ENCODE results near the gene COL17A1. TPM values are rescaled to one million over a fixed set of nuclear protein-coding genes. Genes with fewer than 3 reads are reported as not detected.

The COL17A1 gene
- total RNA-seq, 4 donors from 2014 or later = 0.12 to 10.7 (median 0.68) TPM

- ATAC-seq = no peak
- peaks cover 0 to 11% (median 0%) of the 10 kb centered on the region in 3 donors for H3K4me1 ChIP-seq
- H3K27me3 ChIP-seq = no peaks in the 10 kb centered on the region
- no peak overlapping the region for H3K4me3 ChIP-seq
- no peak overlapping the region for H3K27ac ChIP-seq
- H3K36me3 ChIP-seq = no peaks in the 10 kb centered on the region
- H3K9me3 ChIP-seq = no peaks in the 10 kb centered on the region
- WGBS, 2 donors (ENCODE audit: low coverage in 1 of 2) = 52 to 57% methylated on average over 1 of the region's 1 CpG
- no peak for TF ChIP-seq POLR2AphosphoS5 (IDR thresholded peaks at IDR 0.05)
- TF ChIP-seq EP300 (IDR thresholded peaks at IDR 0.05) = no peak
- TF ChIP-seq POLR2A (IDR thresholded peaks at IDR 0.05) = no peak
- TF ChIP-seq CTCF (IDR thresholded peaks at IDR 0.05) = peak in 2 of 4 experiments; percentile 8 to 19
These were observed 4.9 kb downstream of the COL17A1 start for GRCh38 chr10:104080762-104081161.

- Histone ChIP-seq H3K36me3 (no peaks in the 10 kb centered on the region), H3K27ac (no peak overlapping the region), H3K9me3 (no peaks in the 10 kb centered on the region), H3K4me1 (peaks cover 0 to 11% (median 0%) of the 10 kb centered on the region in 3 donors), H3K27me3 (no peaks in the 10 kb centered on the region), H3K4me3 (no peak overlapping the region)
- no peak for ATAC-seq
- 70% methylated on average over 1 of the region's 5 CpGs; no CpG with 5 or more reads in 1 of the 2 donors for WGBS, 2 donors (ENCODE audit: low coverage in 1 of 2)
- no peak for TF ChIP-seq POLR2A (IDR thresholded peaks at IDR 0.05)
These were observed 8.0 kb downstream of the COL17A1 start for GRCh38 chr10:104077663-104078151.

GRCh38 chr10:104077247-104077646, 8.4 kb downstream of the COL17A1 start:
- H3K4me3 ChIP-seq = no peak overlapping the region
- no peak for ATAC-seq
- WGBS, 2 donors (ENCODE audit: low coverage in 1 of 2) = 50% methylated on average over 1 of the region's 3 CpGs; no CpG with 5 or more reads in 1 of the 2 donors
- H3K4me1 ChIP-seq = peaks cover 0 to 10% (median 0%) of the 10 kb centered on the region in 3 donors
- no peaks in the 10 kb centered on the region for H3K36me3 ChIP-seq
- no peak overlapping the region for H3K27ac ChIP-seq
- no peak for TF ChIP-seq CTCF (IDR thresholded peaks at IDR 0.05)
- TF ChIP-seq POLR2AphosphoS5 (IDR thresholded peaks at IDR 0.05) = no peak
- TF ChIP-seq POLR2A (IDR thresholded peaks at IDR 0.05) = no peak
- TF ChIP-seq EP300 (IDR thresholded peaks at IDR 0.05) = no peak
- no peaks in the 10 kb centered on the region for H3K9me3 ChIP-seq
- peaks cover under 1% of the 10 kb centered on the region for H3K27me3 ChIP-seq

GRCh38 chr10:104076743-104077160, 8.9 kb downstream of the COL17A1 start:
- no peaks in the 10 kb centered on the region for H3K36me3 ChIP-seq
- peaks cover 4% of the 10 kb centered on the region for H3K27me3 ChIP-seq
- H3K4me1 ChIP-seq = peaks cover 0 to 7% (median 0%) of the 10 kb centered on the region in 3 donors
- TF ChIP-seq POLR2AphosphoS5 (IDR thresholded peaks at IDR 0.05) = no peak
- no peak for TF ChIP-seq EP300 (IDR thresholded peaks at IDR 0.05)
- TF ChIP-seq POLR2A (IDR thresholded peaks at IDR 0.05) = no peak
- no peak for TF ChIP-seq CTCF (IDR thresholded peaks at IDR 0.05)
- no peak overlapping the region for H3K4me3 ChIP-seq
- 17 to 41% methylated on average over 2 to 3 of the region's 3 CpGs for WGBS, 2 donors (ENCODE audit: low coverage in 1 of 2)
- no peak for ATAC-seq
- H3K27ac ChIP-seq = no peak overlapping the region
- H3K9me3 ChIP-seq = no peaks in the 10 kb centered on the region

- H3K36me3 ChIP-seq = no peaks in the 10 kb centered on the region
- H3K9me3 ChIP-seq = no peaks in the 10 kb centered on the region
- no peak overlapping the region for H3K27ac ChIP-seq
- 58 to 100% methylated on average over 1 to 3 of the region's 6 CpGs for WGBS, 2 donors (ENCODE audit: low coverage in 1 of 2)
- ATAC-seq = no peak
- H3K4me3 ChIP-seq = no peak overlapping the region
- peaks cover 0 to 7% (median 0%) of the 10 kb centered on the region in 3 donors for H3K4me1 ChIP-seq
- TF ChIP-seq CTCF (IDR thresholded peaks at IDR 0.05) (no peak), POLR2A (IDR thresholded peaks at IDR 0.05) (no peak), POLR2AphosphoS5 (IDR thresholded peaks at IDR 0.05) (no peak)
- peaks cover 4% of the 10 kb centered on the region for H3K27me3 ChIP-seq
These were observed 11.2 kb downstream of the COL17A1 start for GRCh38 chr10:104074505-104074904.
